ENCODE results near the gene TBC1D8.

TBC1D8 gene

DNA sequence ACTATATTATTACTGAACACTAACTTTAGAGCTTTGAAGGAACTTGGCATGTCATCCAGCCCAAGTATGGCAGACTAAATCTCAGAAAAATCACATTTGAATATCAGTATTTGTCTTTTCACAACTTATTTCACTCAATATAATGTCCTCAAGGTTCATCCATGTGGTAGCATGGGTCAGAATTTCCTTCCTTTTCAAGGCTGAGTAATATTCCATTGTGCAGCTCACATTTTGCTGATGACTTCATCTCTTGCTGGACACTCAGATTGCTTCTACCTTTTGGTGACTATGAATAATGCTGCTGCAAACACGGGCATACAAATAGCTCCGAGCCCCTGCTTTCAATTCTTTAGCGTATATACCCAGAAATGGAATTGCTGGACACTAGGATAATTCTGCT lies 102.4 kb downstream of the TBC1D8 start:
- in situ Hi-C loops (cut with MboI; ENCODE audit: low pct_unique_long_range_greater_than_20kb, low sequenced_read_pairs, unreplicated experiment), result loop anchor here (25.0 kb wide), 1 partner anchor 114 kb away; the partner anchor contains the start of gene TBC1D8

DNA sequence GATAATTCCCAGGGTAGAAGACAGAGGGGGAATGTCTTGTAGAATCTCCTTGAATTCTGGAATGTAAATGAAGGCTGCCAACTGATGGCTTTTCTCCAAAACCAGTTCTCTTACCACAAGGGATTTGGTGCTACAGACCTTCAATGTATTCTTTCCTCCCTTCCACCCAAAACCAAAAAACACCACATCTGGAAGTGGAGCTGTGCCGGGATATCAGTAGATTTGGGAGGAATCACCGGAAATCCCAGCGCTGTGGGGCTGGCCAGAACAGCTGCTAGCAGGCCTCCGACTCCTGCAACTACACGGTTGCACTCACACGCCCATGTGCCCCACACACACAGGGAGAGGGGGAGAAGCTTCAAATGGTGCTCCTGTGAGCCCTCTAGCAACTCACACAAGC lies 103.4 kb downstream of the TBC1D8 start:
- no peak for DNase-seq (ENCODE audit: low spot score)
- in situ Hi-C loops (cut with MboI; ENCODE audit: low pct_unique_long_range_greater_than_20kb, low sequenced_read_pairs, unreplicated experiment), result loop anchor here (25.0 kb wide), 1 partner anchor 115 kb away; the partner anchor contains the start of gene TBC1D8
- TF ChIP-seq, protein P1, sequence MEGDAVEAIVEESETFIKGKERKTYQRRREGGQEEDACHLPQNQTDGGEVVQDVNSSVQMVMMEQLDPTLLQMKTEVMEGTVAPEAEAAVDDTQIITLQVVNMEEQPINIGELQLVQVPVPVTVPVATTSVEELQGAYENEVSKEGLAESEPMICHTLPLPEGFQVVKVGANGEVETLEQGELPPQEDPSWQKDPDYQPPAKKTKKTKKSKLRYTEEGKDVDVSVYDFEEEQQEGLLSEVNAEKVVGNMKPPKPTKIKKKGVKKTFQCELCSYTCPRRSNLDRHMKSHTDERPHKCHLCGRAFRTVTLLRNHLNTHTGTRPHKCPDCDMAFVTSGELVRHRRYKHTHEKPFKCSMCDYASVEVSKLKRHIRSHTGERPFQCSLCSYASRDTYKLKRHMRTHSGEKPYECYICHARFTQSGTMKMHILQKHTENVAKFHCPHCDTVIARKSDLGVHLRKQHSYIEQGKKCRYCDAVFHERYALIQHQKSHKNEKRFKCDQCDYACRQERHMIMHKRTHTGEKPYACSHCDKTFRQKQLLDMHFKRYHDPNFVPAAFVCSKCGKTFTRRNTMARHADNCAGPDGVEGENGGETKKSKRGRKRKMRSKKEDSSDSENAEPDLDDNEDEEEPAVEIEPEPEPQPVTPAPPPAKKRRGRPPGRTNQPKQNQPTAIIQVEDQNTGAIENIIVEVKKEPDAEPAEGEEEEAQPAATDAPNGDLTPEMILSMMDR (IDR thresholded peaks at IDR 0.05; ENCODE audit: extremely low read depth, insufficient read depth, missing control alignments), result no peak

More for the DNA sequence above, 102.4 kb downstream of the TBC1D8 start:
- no peak for DNase-seq (ENCODE audit: low spot score)
- TF ChIP-seq, protein P1 (IDR thresholded peaks at IDR 0.05; ENCODE audit: extremely low read depth, insufficient read depth, missing control alignments), result no peak

GRCh38 chr2:101047075-101047766 lies 104.0 kb downstream of the TBC1D8 start:
- TF ChIP-seq, protein P1 (IDR thresholded peaks at IDR 0.05; ENCODE audit: extremely low read depth, insufficient read depth, missing control alignments), result no peak
- DNase-seq (ENCODE audit: low spot score), result no peak
- in situ Hi-C loops (cut with MboI; ENCODE audit: low pct_unique_long_range_greater_than_20kb, low sequenced_read_pairs, unreplicated experiment), result loop anchor here (25.0 kb wide), 1 partner anchor 115 kb away; the partner anchor contains the start of gene TBC1D8

GRCh38 chr2:101045330-101045729 lies 105.9 kb downstream of the TBC1D8 start:
- TF ChIP-seq, protein P1 (IDR thresholded peaks at IDR 0.05; ENCODE audit: extremely low read depth, insufficient read depth, missing control alignments), result no peak
- no peak for DNase-seq (ENCODE audit: low spot score)
- in situ Hi-C loops (cut with MboI; ENCODE audit: low pct_unique_long_range_greater_than_20kb, low sequenced_read_pairs, unreplicated experiment), result loop anchor here (25.0 kb wide), 1 partner anchor 117 kb away; the partner anchor contains the start of gene TBC1D8

DNA sequence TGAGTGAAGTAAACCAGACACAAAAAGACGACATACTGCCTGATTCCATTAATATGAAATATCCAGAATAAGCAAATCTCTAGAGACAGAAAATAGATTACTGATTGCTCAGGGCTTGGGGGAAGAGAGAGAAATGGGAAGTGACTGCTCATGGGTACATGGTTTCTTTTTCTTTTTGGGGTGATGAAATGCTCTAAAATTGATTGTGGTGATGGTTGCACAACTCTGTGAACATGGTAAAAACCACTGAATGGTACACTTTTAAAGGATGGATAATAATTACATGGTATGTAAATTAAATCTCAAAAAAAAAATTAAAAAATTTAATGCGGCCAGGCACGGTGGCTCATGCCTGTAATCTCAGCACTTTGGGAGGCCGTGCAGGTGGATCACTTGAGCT lies 109.8 kb downstream of the TBC1D8 start:
- no peak for DNase-seq (ENCODE audit: low spot score)
- in situ Hi-C loops (cut with MboI; ENCODE audit: low pct_unique_long_range_greater_than_20kb, low sequenced_read_pairs, unreplicated experiment), result loop anchor here (25.0 kb wide), 1 partner anchor 121 kb away; the partner anchor contains the start of gene TBC1D8
- TF ChIP-seq, protein P1 (IDR thresholded peaks at IDR 0.05; ENCODE audit: extremely low read depth, insufficient read depth, missing control alignments), result no peak

DNA sequence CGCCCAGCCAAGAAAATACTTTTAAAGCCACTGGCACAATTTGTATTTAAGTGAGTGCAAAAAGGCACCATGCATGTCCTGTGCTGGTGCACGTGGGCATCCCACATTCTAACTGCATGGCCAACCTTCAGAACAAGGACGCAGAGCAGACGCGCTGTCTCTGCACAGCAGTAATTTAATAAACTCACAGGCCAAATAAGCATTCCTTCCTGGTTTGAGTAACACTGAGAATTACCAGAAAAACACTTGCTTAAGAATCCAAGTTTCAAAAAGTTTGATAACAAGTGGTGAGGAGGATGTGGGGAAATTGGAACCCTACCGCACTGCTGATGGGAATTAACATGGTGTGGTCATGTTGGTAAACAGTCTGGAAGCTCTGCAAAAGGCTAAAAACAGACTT lies 110.4 kb downstream of the TBC1D8 start:
- in situ Hi-C loops (cut with MboI; ENCODE audit: low pct_unique_long_range_greater_than_20kb, low sequenced_read_pairs, unreplicated experiment), result loop anchor here (25.0 kb wide), 1 partner anchor 122 kb away; the partner anchor contains the start of gene TBC1D8
- DNase-seq (ENCODE audit: low spot score), result no peak
- TF ChIP-seq, protein P1 (IDR thresholded peaks at IDR 0.05; ENCODE audit: extremely low read depth, insufficient read depth, missing control alignments), result no peak
